Astrocyte (in vitro differentiated cells and primary cell): Measurements from ENCODE around the gene RCAN2. TPM values are rescaled to one million over a fixed set of nuclear protein-coding genes. Genes with fewer than 3 reads are reported as not detected.

Experiments used
- DNase-seq: peaks from one replicate; pipeline ENCODE4 v3.0.0-alpha.2; 2010; ENCODE audit warnings: low read depth
- FAIRE-seq: peaks from 2 replicates; lab custom pipeline; 2011; peaks lifted over from hg19 to GRCh38; lab: Jason Lieb, UNC
- H2AFZ ChIP-seq: 2 replicates; pipeline ENCODE4 v1.6.0; 2012; ENCODE audit warnings: low read depth, low read length, inconsistent platforms
- H3K27ac ChIP-seq: 2 replicates; pipeline ENCODE4 v1.5.1; 2011; ENCODE audit warnings: low read depth, low read length, inconsistent platforms
- H3K27me3 ChIP-seq: 2 replicates; pipeline ENCODE4 v1.6.0; 2011; ENCODE audit warnings: low read length, inconsistent platforms; ENCODE audit not compliant: insufficient read depth
- H3K36me3 ChIP-seq: 2 replicates; pipeline ENCODE4 v1.5.1; 2011; ENCODE audit warnings: low read length, inconsistent platforms; ENCODE audit not compliant: insufficient read depth
- H3K4me1 ChIP-seq: 2 replicates; pipeline ENCODE4 v1.5.1; 2011; ENCODE audit warnings: low read length, inconsistent platforms; ENCODE audit not compliant: insufficient read depth
- H3K4me2 ChIP-seq: 2 replicates; pipeline ENCODE4 v1.6.0; 2012; ENCODE audit warnings: low read length, inconsistent platforms
- H3K4me3 ChIP-seq: 2 replicates; pipeline ENCODE4 v1.5.1; 2011; ENCODE audit warnings: low read depth, mild to moderate bottlenecking, low read length, inconsistent platforms; ENCODE audit not compliant: insufficient read depth
- H3K79me2 ChIP-seq: 2 replicates; pipeline ENCODE4 v1.6.0; 2012; ENCODE audit warnings: mild to moderate bottlenecking, low read length, inconsistent platforms; ENCODE audit not compliant: insufficient read depth
- H3K9ac ChIP-seq: 2 replicates; pipeline ENCODE4 v1.6.0; 2012; ENCODE audit warnings: mild to moderate bottlenecking, low read length, inconsistent platforms
- H3K9me3 ChIP-seq: 2 replicates; pipeline ENCODE4 v1.5.1; 2012; ENCODE audit warnings: low read depth, mild to moderate bottlenecking, low read length, inconsistent platforms; ENCODE audit not compliant: insufficient read depth
- H4K20me1 ChIP-seq: 2 replicates; pipeline ENCODE4 v1.6.0; 2012; ENCODE audit warnings: low read length, inconsistent platforms; ENCODE audit not compliant: insufficient read depth
- H3K27ac Mint-ChIP-seq: one replicate; pipeline ENCODE4 v1.8.0; 2021; ENCODE audit warnings: mild to moderate bottlenecking, mixed read lengths; ENCODE audit not compliant: unreplicated experiment
- H3K27me3 Mint-ChIP-seq: one replicate; pipeline ENCODE4 v1.8.0; 2021; ENCODE audit warnings: low read depth, mixed read lengths; ENCODE audit not compliant: unreplicated experiment
- H3K36me3 Mint-ChIP-seq: one replicate; pipeline ENCODE4 v1.8.0; 2021; ENCODE audit warnings: low read depth, mixed read lengths; ENCODE audit not compliant: unreplicated experiment
- H3K4me1 Mint-ChIP-seq: one replicate; pipeline ENCODE4 v1.8.0; 2021; ENCODE audit warnings: low read depth, mixed read lengths; ENCODE audit not compliant: unreplicated experiment
- H3K4me3 Mint-ChIP-seq: one replicate; pipeline ENCODE4 v1.8.0; 2021; ENCODE audit warnings: mild to moderate bottlenecking, moderate library complexity, mixed read lengths; ENCODE audit not compliant: unreplicated experiment
- H3K9me3 Mint-ChIP-seq: one replicate; pipeline ENCODE4 v1.8.0; 2021; ENCODE audit warnings: mild to moderate bottlenecking, mixed read lengths; ENCODE audit not compliant: unreplicated experiment
- CTCF ChIP-seq: IDR thresholded peaks from 2 replicates; pipeline ENCODE4 v1.5.1; 2011; ENCODE audit warnings: low read depth, mild to moderate bottlenecking, inconsistent platforms, low read length, moderate library complexity; ENCODE audit not compliant: insufficient read depth
- EZH2 ChIP-seq: IDR thresholded peaks from 2 replicates; pipeline ENCODE4 v1.6.1; 2012; ENCODE audit warnings: mild to moderate bottlenecking, low read length, inconsistent platforms; ENCODE audit not compliant: insufficient read depth
- total RNA-seq: library from RNA; stranded (reverse); gene quantifications from 2 replicates; pipeline ENCODE4 v1.2.1, GENCODE V29; 2021

Gene RCAN2
- total RNA-seq, 1 donor from 2014 or later: 10.6 TPM

GRCh38 chr6:46323966-46324622, 167.2 kb downstream of the RCAN2 start:
- Mint-ChIP-seq H3K27me3 (no peaks in the 10 kb centered on the region), H3K9me3 (no peaks in the 10 kb centered on the region), H3K4me3 (no peak overlapping the region), H3K27ac (no peak overlapping the region), H3K4me1 (peaks cover 19% of the 10 kb centered on the region), H3K36me3 (no peaks in the 10 kb centered on the region)
- Histone ChIP-seq H3K27me3 (no peaks in the 10 kb centered on the region), H3K9me3 (no peaks in the 10 kb centered on the region), H3K27ac (no peak overlapping the region), H2AFZ (no peak overlapping the region), H3K9ac (no peak overlapping the region), H3K36me3 (no peaks in the 10 kb centered on the region), H3K4me2 (peak overlapping the region; percentile 3), H4K20me1 (no peaks in the 10 kb centered on the region), H3K79me2 (no peaks in the 10 kb centered on the region), H3K4me1 (peaks cover 15% of the 10 kb centered on the region), H3K4me3 (no peak overlapping the region)
- DNase-seq (no peak), FAIRE-seq (no peak)
- TF ChIP-seq CTCF (no peak), EZH2 (no peak)

GRCh38 chr6:46323312-46323965, 167.8 kb downstream of the RCAN2 start:
- Mint-ChIP-seq H3K27ac (no peak overlapping the region), H3K9me3 (no peaks in the 10 kb centered on the region), H3K36me3 (no peaks in the 10 kb centered on the region), H3K27me3 (no peaks in the 10 kb centered on the region), H3K4me3 (no peak overlapping the region), H3K4me1 (peaks cover 19% of the 10 kb centered on the region)
- H4K20me1 ChIP-seq: no peaks in the 10 kb centered on the region
- H3K27ac ChIP-seq: no peak overlapping the region
- FAIRE-seq: peak; percentile 96
- H3K4me1 ChIP-seq: peaks cover 15% of the 10 kb centered on the region
- H3K79me2 ChIP-seq: no peaks in the 10 kb centered on the region
- H3K4me2 ChIP-seq: peak overlapping the region; percentile 3
- no peaks in the 10 kb centered on the region for H3K9me3 ChIP-seq
- no peaks in the 10 kb centered on the region for H3K36me3 ChIP-seq
- H2AFZ ChIP-seq: no peak overlapping the region
- H3K9ac ChIP-seq: no peak overlapping the region
- TF ChIP-seq CTCF (no peak), EZH2 (no peak)
- no peaks in the 10 kb centered on the region for H3K27me3 ChIP-seq
- peak; percentile 94 for DNase-seq
- no peak overlapping the region for H3K4me3 ChIP-seq

GRCh38 chr6:46320505-46320904, 170.7 kb downstream of the RCAN2 start:
- no peak for DNase-seq
- FAIRE-seq: no peak
- no peaks in the 10 kb centered on the region for H3K9me3 Mint-ChIP-seq

More at GRCh38 chr6:46320505-46320904, 170.7 kb downstream of the RCAN2 start:
- H3K79me2 ChIP-seq: no peaks in the 10 kb centered on the region
- H3K9me3 ChIP-seq: no peaks in the 10 kb centered on the region
- H3K4me1 Mint-ChIP-seq: peaks cover 13% of the 10 kb centered on the region
- no peak overlapping the region for H3K4me2 ChIP-seq
- H3K27me3 Mint-ChIP-seq: no peaks in the 10 kb centered on the region
- no peak overlapping the region for H3K9ac ChIP-seq
- no peak overlapping the region for H2AFZ ChIP-seq
- H3K27ac ChIP-seq: no peak overlapping the region
- no peak overlapping the region for H3K4me3 ChIP-seq
- no peaks in the 10 kb centered on the region for H3K27me3 ChIP-seq
- H3K36me3 ChIP-seq: no peaks in the 10 kb centered on the region
- no peaks in the 10 kb centered on the region for H3K36me3 Mint-ChIP-seq
- no peak for TF ChIP-seq CTCF
- TF ChIP-seq EZH2: no peak
- peaks cover 8% of the 10 kb centered on the region for H3K4me1 ChIP-seq
- no peak overlapping the region for H3K27ac Mint-ChIP-seq
- H4K20me1 ChIP-seq: no peaks in the 10 kb centered on the region
- H3K4me3 Mint-ChIP-seq: no peak overlapping the region
